EL (cell line): ENCODE measurements around the gene DNAJA3.
A peak's percentile ranks its signal among the peaks of the same experiment; 100 is the strongest.

Experiments used
- DNase-seq: peaks from one replicate; pipeline ENCODE4 v3.0.0-alpha.2; 2016

The DNAJA3 gene

DNA sequence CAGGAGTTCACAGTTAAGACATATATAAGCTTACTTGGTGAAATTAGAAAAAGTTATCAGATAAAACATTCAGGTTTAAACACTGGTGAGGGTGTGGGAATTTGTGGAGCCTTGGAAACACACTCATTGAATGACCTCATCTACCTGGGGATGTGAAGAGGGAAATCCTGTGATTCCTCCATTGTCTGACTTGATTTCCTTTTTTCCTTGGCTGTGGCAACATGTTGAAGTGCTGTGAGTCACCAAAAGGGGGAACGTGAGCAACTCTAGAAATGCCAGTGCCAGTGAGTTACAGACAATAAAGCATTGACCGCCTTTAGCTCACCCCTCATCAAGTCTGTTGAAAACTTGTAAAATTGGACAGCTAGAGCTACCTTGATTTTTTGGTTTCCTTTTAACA lies 52.3 kb downstream of the DNAJA3 start:
- peak; percentile 54 for DNase-seq

- DNase-seq = no peak
Observed at GRCh38 chr16:4481526-4481925, 55.9 kb downstream of the DNAJA3 start.

DNA sequence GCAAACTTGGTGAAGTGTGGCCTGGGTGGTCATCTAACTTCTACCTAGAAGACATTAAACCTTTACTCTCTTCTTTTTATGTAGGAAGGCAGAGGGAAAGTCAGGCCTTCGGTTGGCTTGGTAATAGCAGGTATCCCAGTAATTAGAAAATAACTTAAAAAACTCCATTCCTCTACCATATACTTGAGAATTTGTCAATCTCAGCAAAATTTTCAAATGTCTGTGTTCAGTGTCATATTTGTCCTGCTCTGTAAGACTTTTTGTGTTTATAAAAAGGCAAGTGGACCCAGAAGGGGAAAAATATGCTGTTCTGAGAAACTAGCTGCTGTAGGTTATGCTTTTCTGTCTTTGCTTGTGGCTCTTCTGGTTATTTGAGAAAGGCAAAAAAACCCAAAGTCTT lies 56.3 kb downstream of the DNAJA3 start:
- DNase-seq = no peak

- DNase-seq = no peak
Observed at GRCh38 chr16:4486126-4486893, 60.6 kb downstream of the DNAJA3 start.

- DNase-seq = peak; percentile 28
Observed at GRCh38 chr16:4487955-4488498, 62.4 kb downstream of the DNAJA3 start.

DNA sequence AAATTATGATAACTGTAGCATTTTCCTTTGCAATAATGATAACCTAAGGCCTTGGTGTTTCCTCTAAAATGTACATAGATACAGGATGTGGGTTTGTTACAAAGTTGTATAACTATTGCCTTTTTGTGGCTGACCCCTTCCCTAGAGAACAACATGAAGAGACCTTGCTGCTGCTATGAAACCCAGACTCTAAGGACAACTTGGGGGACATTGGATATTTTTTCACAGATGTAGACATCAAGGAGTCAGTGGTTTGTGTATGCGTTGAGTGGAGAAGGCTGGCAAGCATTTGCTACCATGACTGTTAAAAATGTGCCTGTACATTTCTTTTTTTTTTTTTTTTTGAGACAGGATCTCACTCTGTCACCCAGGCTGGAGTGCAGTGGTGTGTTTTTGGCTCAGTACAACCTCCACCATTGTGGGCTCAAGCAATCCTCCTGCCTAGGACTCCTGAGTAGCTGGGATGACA lies 62.9 kb downstream of the DNAJA3 start:
- DNase-seq = peak; percentile 24

GRCh38 chr16:4489030-4489429 lies 63.4 kb downstream of the DNAJA3 start:
- peak; percentile 84 for DNase-seq

DNA sequence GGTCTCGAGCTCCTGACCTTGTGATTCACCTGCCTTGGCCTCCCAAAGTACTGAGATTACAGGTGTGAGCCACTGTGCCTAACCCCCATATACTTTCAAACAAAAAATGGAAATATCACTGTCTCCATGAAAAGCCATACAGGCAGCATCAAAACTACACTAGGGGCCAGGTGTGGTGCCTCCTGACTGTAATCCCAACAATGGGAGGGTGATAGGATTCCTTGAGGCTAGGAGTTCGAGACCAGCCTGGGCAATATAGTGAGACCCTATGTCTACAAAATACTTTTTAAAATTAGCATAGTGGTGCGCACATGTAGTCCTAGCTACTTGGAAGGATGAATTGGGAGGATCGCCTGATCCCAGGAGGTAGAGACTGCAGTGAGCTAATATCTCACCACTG lies 66.2 kb downstream of the DNAJA3 start:
- no peak for DNase-seq

DNA sequence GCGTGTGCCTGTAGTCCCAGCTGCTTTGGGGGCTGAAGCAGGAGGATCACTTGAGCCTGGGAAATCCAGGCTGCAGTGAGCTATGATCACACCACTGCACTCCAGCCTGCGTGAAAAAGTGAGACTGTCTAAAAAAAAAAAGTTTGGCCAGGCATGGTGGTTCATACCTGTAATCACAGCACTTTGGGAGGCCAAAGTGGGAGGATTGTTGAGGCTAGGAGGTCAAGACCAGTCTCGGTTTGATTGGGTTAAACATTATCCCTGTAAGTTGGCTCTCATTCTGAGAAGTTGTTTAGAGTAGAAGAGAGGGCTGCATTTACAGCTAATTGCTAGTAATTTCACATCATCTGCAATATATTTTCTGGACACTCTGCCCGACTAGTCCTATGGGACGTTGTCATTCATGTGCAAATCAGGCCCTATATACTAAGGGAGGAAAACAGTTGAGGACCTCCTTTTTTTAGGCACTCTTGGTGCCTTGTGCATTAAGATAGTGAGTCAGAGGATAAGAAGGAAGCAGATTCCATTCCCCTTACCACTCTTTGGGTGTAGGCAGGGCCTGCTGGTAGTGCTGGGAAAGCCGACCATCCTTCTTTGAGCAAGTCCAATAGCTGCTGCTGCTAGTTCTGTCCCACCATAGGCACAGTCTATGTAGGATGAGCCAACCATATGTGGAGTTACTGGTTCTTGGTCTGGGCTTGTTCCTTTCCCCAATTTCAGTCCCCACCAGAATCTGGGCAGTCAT lies 69.2 kb downstream of the DNAJA3 start:
- DNase-seq = peak; percentile 92

GRCh38 chr16:4495766-4496165 lies 70.1 kb downstream of the DNAJA3 start:
- DNase-seq = no peak

DNA sequence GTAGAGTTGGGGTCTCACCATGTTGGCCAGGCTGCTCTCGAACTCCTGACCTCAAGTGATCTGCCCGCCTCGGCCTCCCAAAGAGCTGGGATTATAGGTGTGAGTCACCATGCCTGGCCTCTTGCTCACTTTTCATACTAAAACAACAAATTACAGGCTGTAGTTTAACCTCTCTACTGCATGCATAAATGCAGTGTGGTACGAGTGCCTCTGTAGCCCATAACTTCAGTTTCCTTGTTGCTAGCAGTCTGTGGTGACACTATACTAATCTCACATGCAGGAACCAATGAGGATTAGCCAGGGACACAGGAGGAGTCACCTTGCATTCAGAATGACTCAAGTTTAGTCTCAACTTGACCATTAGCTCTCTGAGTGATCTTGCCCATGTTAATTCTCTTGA lies 70.6 kb downstream of the DNAJA3 start:
- DNase-seq = peak; percentile 79

GRCh38 chr16:4498546-4499195 lies 73.0 kb downstream of the DNAJA3 start:
- no peak for DNase-seq

DNA sequence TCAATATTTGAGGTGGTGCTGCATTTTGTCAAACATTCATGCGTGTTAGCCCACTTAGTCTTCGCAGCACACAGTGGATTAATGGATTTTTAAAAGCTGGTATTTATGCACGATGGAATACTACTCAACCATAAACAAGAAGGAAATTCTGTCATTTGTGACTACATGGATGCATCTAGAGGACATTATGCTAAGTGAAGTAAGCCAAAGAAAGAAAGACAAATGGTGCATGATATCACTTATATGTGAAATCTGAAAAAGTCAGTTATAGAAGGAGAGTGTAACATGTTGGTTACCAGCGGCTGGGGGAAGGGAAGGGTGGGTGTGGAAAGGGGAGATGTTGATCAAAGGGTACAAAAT lies 73.5 kb downstream of the DNAJA3 start:
- DNase-seq = no peak

DNA sequence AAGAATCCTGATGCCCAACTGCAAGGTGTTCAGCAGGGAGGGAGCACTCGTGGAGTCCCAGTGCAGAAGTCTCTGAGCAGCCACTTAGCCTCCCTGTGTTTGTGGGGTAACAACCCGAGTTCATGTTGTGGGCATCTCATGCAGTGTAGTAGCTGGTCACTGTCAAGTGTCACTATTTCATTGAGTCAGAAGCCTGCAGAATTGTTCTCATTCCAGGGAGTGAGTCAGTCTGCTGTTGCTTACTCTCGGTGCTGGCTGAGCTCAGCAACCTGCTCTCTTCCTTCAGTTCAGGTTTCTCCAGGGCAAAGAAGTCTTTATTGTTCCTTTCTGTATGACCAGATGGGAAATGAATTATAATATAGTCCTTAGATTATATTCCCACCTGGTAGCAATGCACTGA lies 74.6 kb downstream of the DNAJA3 start:
- peak; percentile 90 for DNase-seq

GRCh38 chr16:4501071-4501478 lies 75.4 kb downstream of the DNAJA3 start:
- peak; percentile 54 for DNase-seq

GRCh38 chr16:4505356-4506147 lies 79.9 kb downstream of the DNAJA3 start:
- no peak for DNase-seq
